ENCODE measurements around the gene NSMCE1. TPM values are rescaled to one million over a fixed set of nuclear protein-coding genes. Genes with fewer than 3 reads are reported as not detected.

NSMCE1 gene
- total and polyA plus RNA-seq, 8 donors: 27.6 to 37.9 (median 31.7) TPM

DNA sequence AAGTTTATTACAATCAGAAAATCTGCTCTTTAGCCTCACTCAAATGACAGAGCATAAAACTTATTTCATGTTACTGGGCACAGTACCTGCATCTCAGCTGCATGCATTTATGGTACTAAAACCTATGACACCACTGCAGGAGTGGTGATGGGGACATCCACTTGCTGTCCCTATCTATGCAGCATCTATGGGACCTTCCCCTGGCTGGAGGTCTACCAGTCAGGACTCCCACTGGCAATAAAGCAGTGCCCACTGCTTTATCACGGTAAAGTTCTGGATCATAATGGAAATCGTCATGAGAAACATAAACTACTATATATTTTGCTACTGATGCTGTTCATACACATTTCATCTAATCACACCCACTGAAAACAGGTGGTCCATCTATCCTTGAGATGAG lies 26.2 kb downstream of the NSMCE1 start:
- Histone ChIP-seq H3K27me3 (no peaks in the 10 kb centered on the region), H3K27ac (peak overlapping the region in 3 of 4 donors; percentile 3 to 65 (median 53)), H3K4me3 (no peak overlapping the region), H3K4me1 (peaks cover 0 to 4% (median 2%) of the 10 kb centered on the region in 3 donors), H3K9me3 (no peaks in the 10 kb centered on the region), H3K36me3 (no peaks in the 10 kb centered on the region)
- no peak for FAIRE-seq
- 78 to 98% methylated on average over 2 of the region's 2 CpGs for WGBS, 2 donors
- DNase-seq: no peak
- TF ChIP-seq, protein P1, sequence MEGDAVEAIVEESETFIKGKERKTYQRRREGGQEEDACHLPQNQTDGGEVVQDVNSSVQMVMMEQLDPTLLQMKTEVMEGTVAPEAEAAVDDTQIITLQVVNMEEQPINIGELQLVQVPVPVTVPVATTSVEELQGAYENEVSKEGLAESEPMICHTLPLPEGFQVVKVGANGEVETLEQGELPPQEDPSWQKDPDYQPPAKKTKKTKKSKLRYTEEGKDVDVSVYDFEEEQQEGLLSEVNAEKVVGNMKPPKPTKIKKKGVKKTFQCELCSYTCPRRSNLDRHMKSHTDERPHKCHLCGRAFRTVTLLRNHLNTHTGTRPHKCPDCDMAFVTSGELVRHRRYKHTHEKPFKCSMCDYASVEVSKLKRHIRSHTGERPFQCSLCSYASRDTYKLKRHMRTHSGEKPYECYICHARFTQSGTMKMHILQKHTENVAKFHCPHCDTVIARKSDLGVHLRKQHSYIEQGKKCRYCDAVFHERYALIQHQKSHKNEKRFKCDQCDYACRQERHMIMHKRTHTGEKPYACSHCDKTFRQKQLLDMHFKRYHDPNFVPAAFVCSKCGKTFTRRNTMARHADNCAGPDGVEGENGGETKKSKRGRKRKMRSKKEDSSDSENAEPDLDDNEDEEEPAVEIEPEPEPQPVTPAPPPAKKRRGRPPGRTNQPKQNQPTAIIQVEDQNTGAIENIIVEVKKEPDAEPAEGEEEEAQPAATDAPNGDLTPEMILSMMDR (IDR thresholded peaks at IDR 0.05): no peak
- ATAC-seq: no peak
- intact Hi-C loops (cut with DNase I): no loop called here

- 79 to 87% methylated on average over 13 of the region's 13 CpGs for WGBS, 2 donors
- TF ChIP-seq, protein P1 (IDR thresholded peaks at IDR 0.05): no peak
- ATAC-seq: no peak
- Histone ChIP-seq H3K36me3 (no peaks in the 10 kb centered on the region), H3K4me1 (peaks cover 0 to 4% (median 4%) of the 10 kb centered on the region in 3 donors), H3K4me3 (no peak overlapping the region), H3K9me3 (no peaks in the 10 kb centered on the region), H3K27me3 (no peaks in the 10 kb centered on the region), H3K27ac (no peak overlapping the region)
- intact Hi-C loops (cut with DNase I): no loop called here
- no peak for DNase-seq
- no peak for FAIRE-seq
Observed at GRCh38 chr16:27241658-27242057, 26.9 kb downstream of the NSMCE1 start.

GRCh38 chr16:27240948-27241531 lies 27.5 kb downstream of the NSMCE1 start:
- Histone ChIP-seq H3K9me3 (no peaks in the 10 kb centered on the region), H3K4me3 (no peak overlapping the region), H3K27me3 (no peaks in the 10 kb centered on the region), H3K4me1 (peaks cover 0 to 4% (median 4%) of the 10 kb centered on the region in 3 donors), H3K36me3 (no peaks in the 10 kb centered on the region), H3K27ac (peak overlapping the region in 1 of 4 donors; percentile 19)
- WGBS, 2 donors: 86 to 93% methylated on average over 6 of the region's 6 CpGs
- DNase-seq (peak in 1 of 6 donors; percentile 37), FAIRE-seq (no peak), ATAC-seq (no peak)
- intact Hi-C loops (cut with DNase I): no loop called here
- TF ChIP-seq, protein P1 (IDR thresholded peaks at IDR 0.05): no peak

DNA sequence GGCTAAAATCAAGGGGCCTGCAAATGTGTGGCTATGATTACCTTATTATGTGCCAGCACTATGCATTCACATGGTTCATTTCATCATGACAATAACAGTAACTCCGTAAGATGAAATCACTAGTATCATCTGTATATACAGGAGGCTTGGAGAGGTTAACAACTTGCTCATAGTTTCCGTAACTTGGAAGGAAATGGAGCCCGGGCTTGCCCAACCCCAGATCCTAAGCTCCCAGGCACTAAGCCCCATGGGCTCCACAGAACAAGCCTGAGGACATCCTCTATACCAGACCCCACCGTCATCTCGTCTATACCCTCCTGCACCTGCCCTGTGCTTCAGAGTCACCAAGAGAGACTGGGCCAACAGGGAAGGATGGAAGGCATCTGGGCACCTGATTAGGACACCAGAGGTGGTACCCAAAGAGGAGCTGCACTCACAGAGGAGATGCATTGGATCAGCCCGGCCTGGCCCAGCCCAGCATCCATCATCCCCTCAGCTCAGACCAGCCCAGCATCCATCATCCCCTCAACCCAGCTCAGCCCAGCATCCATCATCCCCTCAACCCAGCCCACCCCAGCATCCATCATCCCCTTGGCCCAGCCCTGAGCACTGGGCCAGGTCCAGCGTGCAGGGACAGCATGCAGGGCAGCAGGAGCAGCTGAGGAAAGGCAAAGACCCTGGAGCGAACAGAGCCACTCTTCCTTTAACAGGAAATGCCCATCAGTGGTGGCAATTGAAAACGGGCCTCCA lies 28.5 kb downstream of the NSMCE1 start:
- 87 to 93% methylated on average over 9 of the region's 9 CpGs for WGBS, 2 donors
- no peak overlapping the region for H3K27ac ChIP-seq
- TF ChIP-seq, protein P1 (IDR thresholded peaks at IDR 0.05): no peak

More for the DNA sequence above, 28.5 kb downstream of the NSMCE1 start:
- DNase-seq: no peak
- Histone ChIP-seq H3K9me3 (no peaks in the 10 kb centered on the region), H3K36me3 (no peaks in the 10 kb centered on the region), H3K4me3 (no peak overlapping the region), H3K4me1 (peaks cover 0 to 7% (median 4%) of the 10 kb centered on the region in 3 donors), H3K27me3 (no peaks in the 10 kb centered on the region)
- no peak for ATAC-seq
- intact Hi-C loops (cut with DNase I): loop anchor here in 2 of 3 donors (10.0 kb wide), 2 partner anchors 55 to 125 kb away; no protein-coding TSS in a partner anchor
- FAIRE-seq: no peak

All from pancreas (tissue), 10 donors.